AG08395 (cell line): ENCODE data around the gene GRB7.
"Not testable (repeated sequence)": the region's sequence is repeated elsewhere in the genome, so short reads cannot be mapped to it uniquely, and the experiment has no call there.

Source experiments
- DNase-seq: peaks from one replicate; pipeline ENCODE4 v3.0.0; 2012; ENCODE audit warnings: mixed read lengths, low spot score

Gene GRB7

GRCh38 chr17:39752241-39752881 lies 14.6 kb downstream of the GRB7 start:
- DNase-seq: no peak

GRCh38 chr17:39753514-39754160 lies 15.9 kb downstream of the GRB7 start:
- DNase-seq: peak; percentile 58

GRCh38 chr17:39754161-39754957 lies 16.6 kb downstream of the GRB7 start:
- peak; percentile 98 for DNase-seq

DNA sequence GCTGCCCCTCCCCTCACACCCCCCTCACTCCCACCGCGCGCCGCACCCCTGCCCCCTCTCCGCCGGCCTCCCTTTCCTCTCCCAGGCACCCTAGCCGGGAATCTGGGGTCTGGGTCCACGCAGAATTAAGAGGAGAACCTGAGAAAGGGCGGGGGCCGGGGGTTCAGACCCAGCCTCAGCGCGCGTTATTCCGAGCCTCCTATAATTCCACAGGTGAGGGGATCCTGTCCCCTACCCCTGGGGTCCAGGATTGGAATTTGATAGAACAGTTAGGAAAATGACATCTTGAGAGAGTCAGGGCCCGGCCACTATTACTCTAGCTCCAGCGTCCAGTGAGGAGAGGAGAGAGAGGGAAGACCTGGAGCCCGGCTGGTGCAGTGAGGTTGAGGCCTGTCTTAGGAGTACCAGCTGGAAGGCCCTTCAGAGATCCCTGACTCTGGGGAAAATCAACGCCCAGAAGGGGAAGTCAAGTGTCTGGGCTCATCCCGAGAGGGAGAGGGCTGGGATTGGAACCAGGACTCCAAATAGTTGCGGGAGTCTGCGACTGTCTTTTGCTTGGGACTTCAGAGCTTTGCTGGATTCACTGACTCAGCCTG lies 17.3 kb downstream of the GRB7 start:
- peak; percentile 22 for DNase-seq

DNA sequence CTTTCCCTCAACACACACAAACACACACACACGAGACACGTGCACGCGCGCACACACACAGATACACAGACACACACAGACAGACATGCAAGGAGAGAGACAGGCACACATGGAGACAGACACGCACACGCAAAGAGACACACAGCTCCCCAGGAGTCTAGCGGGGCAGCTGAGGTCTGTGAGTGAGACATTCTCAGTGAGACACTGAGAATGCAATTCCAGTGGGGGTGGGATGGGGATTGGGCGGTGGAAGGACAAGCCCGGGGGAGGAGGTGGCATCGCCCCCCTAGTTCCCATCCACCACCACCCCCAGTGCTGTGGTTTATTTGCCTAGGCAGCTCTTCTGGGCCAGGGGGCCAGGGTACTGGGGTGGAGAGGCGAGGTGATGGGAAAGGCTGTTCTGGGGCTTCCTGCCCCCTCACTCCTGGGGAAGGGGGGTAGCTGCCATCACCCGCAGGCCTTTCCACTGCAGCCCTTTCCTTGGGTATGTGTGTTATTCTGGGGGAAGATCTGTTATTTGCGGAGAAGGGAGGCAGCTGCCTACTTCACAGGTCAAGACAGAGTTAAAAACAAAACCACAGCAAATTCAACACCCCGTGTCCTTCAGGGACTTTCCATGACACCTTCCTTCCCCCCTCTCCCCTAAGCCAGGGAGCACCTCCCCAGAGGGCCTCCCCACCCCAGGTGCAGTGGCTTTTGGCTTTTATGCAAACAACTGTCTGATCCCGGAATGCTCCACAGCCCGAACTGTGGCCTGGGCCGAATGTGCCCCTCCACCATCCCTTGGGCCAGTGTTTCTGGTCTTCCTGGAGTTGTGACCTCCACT lies 18.0 kb downstream of the GRB7 start:
- no peak for DNase-seq

GRCh38 chr17:39756380-39757079 lies 18.8 kb downstream of the GRB7 start:
- no peak for DNase-seq

DNA sequence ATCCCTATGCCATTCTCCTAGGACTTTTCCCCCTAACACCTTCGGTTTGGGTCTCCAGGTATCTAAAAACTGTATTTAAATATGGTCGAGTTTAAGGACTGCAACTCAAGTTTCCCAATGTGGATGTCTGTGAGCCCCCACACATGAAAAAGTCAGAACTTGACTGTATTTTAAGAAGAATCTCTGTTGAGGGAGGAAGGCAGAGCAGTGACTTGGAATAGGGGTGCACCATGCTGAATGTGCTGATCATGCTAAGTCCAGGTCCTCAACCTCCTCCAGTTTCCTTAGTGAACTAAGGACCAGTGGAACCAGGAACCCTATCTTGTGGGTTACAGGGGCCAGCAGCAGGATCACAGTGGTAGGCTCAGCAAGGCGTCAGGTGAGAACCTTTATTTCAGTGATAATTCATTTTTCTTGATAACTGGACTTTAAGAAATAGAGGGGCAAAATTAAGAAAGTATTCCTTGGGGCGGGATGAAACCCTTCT lies 19.5 kb downstream of the GRB7 start:
- no peak for DNase-seq

GRCh38 chr17:39757931-39758873 lies 20.5 kb downstream of the GRB7 start:
- DNase-seq: no peak

DNA sequence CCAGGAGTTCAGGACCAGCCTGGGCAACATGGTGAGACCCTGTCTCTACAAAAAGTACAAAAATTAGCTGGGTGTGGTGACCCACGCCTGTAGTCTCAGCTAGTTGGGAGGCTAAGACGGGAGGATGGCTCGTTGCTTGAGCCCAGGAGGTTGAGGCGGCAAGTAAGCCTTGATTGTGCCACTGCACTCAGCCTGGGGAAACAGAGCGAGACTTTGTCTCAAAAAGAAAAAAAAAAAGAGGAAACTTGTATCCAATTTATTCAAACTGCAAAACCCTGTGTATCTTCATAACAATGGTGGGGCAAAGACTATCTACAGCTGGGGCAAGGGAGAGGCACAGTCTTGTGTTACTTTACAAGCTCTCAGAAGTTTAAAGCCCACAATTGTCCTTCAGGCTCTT lies 21.5 kb downstream of the GRB7 start:
- DNase-seq: no peak

- DNase-seq: no peak
These were observed 24.2 kb downstream of the GRB7 start for GRCh38 chr17:39761861-39762496.

- peak; percentile 31 for DNase-seq
These were observed 25.5 kb downstream of the GRB7 start for GRCh38 chr17:39763051-39763820.

DNA sequence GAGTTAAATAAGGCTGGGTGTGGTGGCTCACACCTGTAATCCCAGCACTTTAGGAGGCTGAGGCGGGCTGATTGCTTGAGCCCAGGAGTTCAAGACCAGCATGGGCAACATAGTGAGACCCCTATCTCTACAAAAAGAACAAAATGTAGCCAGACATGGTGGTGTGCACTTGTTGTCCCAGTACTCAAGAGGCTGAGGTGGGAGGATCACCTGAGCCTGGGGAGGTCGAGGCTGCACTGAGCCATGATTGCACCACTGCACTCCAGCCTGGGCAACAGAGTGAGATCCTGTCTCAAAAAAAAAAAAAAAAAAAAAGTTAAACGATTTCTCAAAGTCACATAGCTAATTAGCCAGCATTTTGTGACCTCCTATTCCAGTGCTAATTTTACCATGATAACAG lies 26.4 kb downstream of the GRB7 start:
- DNase-seq: not testable (repeated sequence)

GRCh38 chr17:39765175-39765574 lies 27.4 kb downstream of the GRB7 start:
- no peak for DNase-seq

GRCh38 chr17:39765766-39766165 lies 28.0 kb downstream of the GRB7 start:
- DNase-seq: no peak

- DNase-seq: no peak
These were observed 29.4 kb downstream of the GRB7 start for GRCh38 chr17:39767147-39767546.

DNA sequence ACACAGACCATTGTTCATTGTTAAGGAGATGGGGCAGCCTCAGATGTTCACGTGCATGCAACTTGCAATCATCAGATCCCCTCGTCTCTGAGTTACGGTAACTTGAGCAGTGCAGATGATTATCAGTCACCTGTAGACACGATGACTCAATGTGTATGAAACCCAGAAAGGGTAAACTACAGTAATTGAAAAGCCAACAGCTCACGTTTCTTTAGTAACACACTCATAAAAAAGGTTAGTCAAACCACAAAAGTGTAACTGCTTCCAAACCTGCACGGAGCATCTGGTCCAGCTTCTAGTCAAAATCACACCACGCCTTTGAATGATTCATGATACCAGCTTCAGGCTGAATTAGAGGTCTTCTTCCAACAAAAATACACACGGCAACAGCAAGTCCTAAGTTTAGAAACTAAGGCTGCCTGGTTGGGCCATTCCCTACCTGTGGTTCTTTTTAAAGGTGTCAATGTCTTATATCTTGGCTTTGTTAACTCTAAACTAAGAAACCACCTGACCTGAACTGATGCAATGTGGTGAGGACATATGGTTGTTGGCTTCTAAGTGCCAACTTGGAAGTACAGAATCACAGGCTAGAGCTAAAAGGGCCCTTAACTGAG lies 32.3 kb downstream of the GRB7 start:
- no peak for DNase-seq

GRCh38 chr17:39772415-39772814 lies 34.7 kb downstream of the GRB7 start:
- DNase-seq: no peak
